HEK293 (cell line): ENCODE data around the gene NLRP6.
A peak's percentile ranks its signal among the peaks of the same experiment; 100 is the strongest.

Experiments
- CTCF ChIA-PET: fragments of 350-600 bp; formaldehyde crosslinking; extraction: SDS; loops from one replicate; lab custom pipeline; 2021; ENCODE audit warnings: antibody characterized with exemption; lab: Yijun Ruan, JAX
- POLR2A ChIA-PET: fragments of 300-600 bp; formaldehyde crosslinking; extraction: SDS; loops from one replicate; lab custom pipeline; 2020; ENCODE audit warnings: antibody characterized with exemption, inconsistent platforms; lab: Yijun Ruan, JAX
- H3K27ac ChIP-seq: fragments of 200-500 bp; sonication (Bioruptor generic); 2 replicates; pipeline ENCODE4 v1.5.1; 2014; ENCODE audit warnings: low read depth, low read length, control low read depth, inconsistent platforms; ENCODE audit errors: extremely low read depth
- H3K36me3 ChIP-seq, 2 experiments: fragments of 200-500 bp in 1 of 2; sonication (Bioruptor generic) in 1 of 2; 1 replicate in 1 of 2; 2 replicates in 1 of 2; pipeline ENCODE4 v1.5.1; 2014 to 2017; ENCODE audit warnings: inconsistent platforms in 2 of 2, low read length in 2 of 2; ENCODE audit not compliant: control insufficient read depth in 2 of 2, insufficient read depth in 1 of 2
- H3K4me1 ChIP-seq: fragments of 200-500 bp; sonication (Bioruptor generic); 2 replicates; pipeline ENCODE4 v1.5.1; 2014; ENCODE audit warnings: mild to moderate bottlenecking, low read length, inconsistent platforms; ENCODE audit not compliant: control insufficient read depth, insufficient read depth
- H3K4me3 ChIP-seq: 2 replicates; pipeline ENCODE4 v1.5.1; 2011; ENCODE audit warnings: low read depth, mild to moderate bottlenecking, control low read depth, low read length, moderate library complexity
- H3K9me3 ChIP-seq: fragments of 200-500 bp; sonication (Bioruptor generic); 2 replicates; pipeline ENCODE4 v1.5.1; 2014; ENCODE audit warnings: low read depth, low read length, inconsistent platforms; ENCODE audit not compliant: control insufficient read depth, insufficient read depth
- ATF2 ChIP-seq: fragments of 450-650 bp; formaldehyde crosslinking; IDR thresholded peaks from 2 replicates; pipeline ENCODE4 v1.5.1; 2016; ENCODE audit warnings: missing biosample characterization, missing genetic modification characterization, low read depth
- BCL11A ChIP-seq: fragments of 450-650 bp; formaldehyde crosslinking; IDR thresholded peaks from 2 replicates; pipeline ENCODE4 v1.5.1; 2016; ENCODE audit warnings: low read depth, missing biosample characterization, missing genetic modification characterization
- EGR2 ChIP-seq: fragments of 450-650 bp; formaldehyde crosslinking; IDR thresholded peaks from 2 replicates; pipeline ENCODE4 v1.5.1; 2016; ENCODE audit warnings: low read depth, missing biosample characterization, missing genetic modification characterization
- KLF7 ChIP-seq: fragments of 450-650 bp; formaldehyde crosslinking; IDR thresholded peaks from 2 replicates; pipeline ENCODE4 v1.5.1; 2016; ENCODE audit warnings: missing biosample characterization, missing genetic modification characterization, borderline replicate concordance
- SETDB1 ChIP-seq: IDR thresholded peaks from one replicate; pipeline ENCODE4 v1.6.1; 2017; ENCODE audit warnings: mild to moderate bottlenecking, low read length, moderate library complexity, mixed read lengths; ENCODE audit not compliant: insufficient read length
- ZBTB17 ChIP-seq: fragments of 450-650 bp; formaldehyde crosslinking; IDR thresholded peaks from 2 replicates; pipeline ENCODE4 v1.5.1; 2016; ENCODE audit warnings: missing biosample characterization, missing genetic modification characterization
- ZNF114 ChIP-seq: fragments of 450-650 bp; formaldehyde crosslinking; IDR thresholded peaks from 2 replicates; pipeline ENCODE4 v1.5.0; 2017; ENCODE audit warnings: missing biosample characterization, missing genetic modification characterization
- ZNF174 ChIP-seq: fragments of 450-650 bp; formaldehyde crosslinking; IDR thresholded peaks from 2 replicates; pipeline ENCODE4 v1.5.0; 2017; ENCODE audit warnings: missing biosample characterization, mild to moderate bottlenecking, missing genetic modification characterization
- ZNF280C ChIP-seq: fragments of 450-650 bp; formaldehyde crosslinking; IDR thresholded peaks from 2 replicates; pipeline ENCODE4 v1.5.1; 2016; ENCODE audit warnings: missing biosample characterization, missing genetic modification characterization
- ZNF488 ChIP-seq: fragments of 450-650 bp; formaldehyde crosslinking; IDR thresholded peaks from 2 replicates; pipeline ENCODE4 v1.5.1; 2016; ENCODE audit warnings: missing biosample characterization, missing genetic modification characterization
- ZNF544 ChIP-seq: fragments of 450-650 bp; formaldehyde crosslinking; IDR thresholded peaks from 2 replicates; pipeline ENCODE4 v1.5.0; 2017; ENCODE audit warnings: missing biosample characterization, missing genetic modification characterization
- ZNF549 ChIP-seq: fragments of 450-650 bp; IDR thresholded peaks from 2 replicates; pipeline ENCODE4 v1.5.1; 2018; ENCODE audit warnings: missing biosample characterization, missing genetic modification characterization, mild to moderate bottlenecking, inconsistent platforms, moderate library complexity
- ZNF560 ChIP-seq: fragments of 450-650 bp; formaldehyde crosslinking; IDR thresholded peaks from 2 replicates; pipeline ENCODE4 v1.5.1; 2017; ENCODE audit warnings: missing biosample characterization, missing genetic modification characterization, borderline replicate concordance
- ZNF571 ChIP-seq: fragments of 450-650 bp; formaldehyde crosslinking; IDR thresholded peaks from 2 replicates; pipeline ENCODE4 v1.5.0; 2017; ENCODE audit warnings: missing biosample characterization, missing genetic modification characterization
- ZNF623 ChIP-seq: fragments of 450-650 bp; formaldehyde crosslinking; IDR thresholded peaks from 2 replicates; pipeline ENCODE4 v1.5.1; 2016; ENCODE audit warnings: missing biosample characterization, missing genetic modification characterization
- ZNF664 ChIP-seq: fragments of 450-650 bp; formaldehyde crosslinking; IDR thresholded peaks from 2 replicates; pipeline ENCODE4 v1.5.1; 2016; ENCODE audit warnings: missing biosample characterization, missing genetic modification characterization
- ZNF677 ChIP-seq: fragments of 450-650 bp; IDR thresholded peaks from 2 replicates; pipeline ENCODE4 v1.5.0; 2018; ENCODE audit warnings: missing biosample characterization, mild to moderate bottlenecking, missing genetic modification characterization, moderate library complexity
- ZNF707 ChIP-seq: fragments of 450-650 bp; formaldehyde crosslinking; IDR thresholded peaks from 2 replicates; pipeline ENCODE4 v1.5.1; 2016; ENCODE audit warnings: missing biosample characterization, missing genetic modification characterization
- ZNF747 ChIP-seq: fragments of 450-650 bp; formaldehyde crosslinking; IDR thresholded peaks from 2 replicates; pipeline ENCODE4 v1.5.1; 2016; ENCODE audit warnings: missing biosample characterization, missing genetic modification characterization
- ZNF76 ChIP-seq: fragments of 450-650 bp; formaldehyde crosslinking; IDR thresholded peaks from 2 replicates; pipeline ENCODE4; 2016; ENCODE audit warnings: low read depth, missing biosample characterization, missing genetic modification characterization, borderline replicate concordance
- ZNF785 ChIP-seq: fragments of 450-650 bp; formaldehyde crosslinking; IDR thresholded peaks from 2 replicates; pipeline ENCODE4 v1.5.1; 2016; ENCODE audit warnings: missing biosample characterization, missing genetic modification characterization
- ZNF791 ChIP-seq: fragments of 450-650 bp; formaldehyde crosslinking; IDR thresholded peaks from 2 replicates; pipeline ENCODE4 v1.5.1; 2016; ENCODE audit warnings: missing biosample characterization, missing genetic modification characterization
- ZNF830 ChIP-seq: fragments of 450-650 bp; IDR thresholded peaks from 2 replicates; pipeline ENCODE4 v1.5.0; 2018; ENCODE audit warnings: missing biosample characterization, missing genetic modification characterization, low read depth, mild to moderate bottlenecking, moderate library complexity
- ZSCAN16 ChIP-seq: fragments of 450-650 bp; formaldehyde crosslinking; IDR thresholded peaks from 2 replicates; pipeline ENCODE4 v1.5.1; 2016; ENCODE audit warnings: missing biosample characterization, missing genetic modification characterization

NLRP6 gene

GRCh38 chr11:261624-262023 lies 16.6 kb upstream of the NLRP6 start:
- H3K4me3 ChIP-seq: no peak overlapping the region
- no peak for TF ChIP-seq EGR2 (tag by site-specific recombination)
- peak; percentile 37 for TF ChIP-seq SETDB1
- no peak for TF ChIP-seq ZNF571 (tag by site-specific recombination)
- TF ChIP-seq ZNF280C (tag by site-specific recombination): no peak
- TF ChIP-seq BCL11A (tag by site-specific recombination): no peak
- no peak overlapping the region for H3K27ac ChIP-seq
- H3K4me1 ChIP-seq: no peaks in the 10 kb centered on the region
- ChIA-PET POLR2A (no interaction called here), CTCF (interaction anchor here (0.6 to 3.3 kb wide), 3 partner anchors 11 to 103 kb away, joined by 3 to 30 read pairs (median 3); no protein-coding TSS in a partner anchor)
- H3K36me3 ChIP-seq: no peaks in the 10 kb centered on the region
- no peaks in the 10 kb centered on the region for H3K9me3 ChIP-seq

GRCh38 chr11:266676-267439 lies 11.3 kb upstream of the NLRP6 start:
- Histone ChIP-seq H3K9me3 (no peaks in the 10 kb centered on the region), H3K36me3 (no peaks in the 10 kb centered on the region), H3K27ac (no peak overlapping the region), H3K4me1 (no peaks in the 10 kb centered on the region), H3K4me3 (no peak overlapping the region)
- ChIA-PET POLR2A (no interaction called here), CTCF (interaction anchor here (1.1 to 1.8 kb wide), 2 partner anchors 16 to 182 kb away, joined by 3 to 5 read pairs; no protein-coding TSS in a partner anchor)
- TF ChIP-seq ZNF114 (tag by site-specific recombination): no peak
- TF ChIP-seq ZNF174 (tag by site-specific recombination): no peak
- TF ChIP-seq ZNF747 (tag by site-specific recombination): no peak
- no peak for TF ChIP-seq ZNF677 (tag by site-specific recombination)
- no peak for TF ChIP-seq ZBTB17 (tag by site-specific recombination)
- TF ChIP-seq ZNF488 (tag by site-specific recombination): no peak
- no peak for TF ChIP-seq ATF2 (tag by site-specific recombination)
- TF ChIP-seq ZNF544: no peak
- TF ChIP-seq ZNF76 (tag by site-specific recombination): no peak
- TF ChIP-seq ZNF830: no peak
- no peak for TF ChIP-seq ZNF623 (tag by site-specific recombination)
- TF ChIP-seq KLF7 (tag by site-specific recombination): no peak
- no peak for TF ChIP-seq ZSCAN16
- no peak for TF ChIP-seq ZNF707 (tag by site-specific recombination)
- TF ChIP-seq ZNF549 (tag by site-specific recombination): no peak
- no peak for TF ChIP-seq ZNF560 (tag by site-specific recombination)
- no peak for TF ChIP-seq ZNF791 (tag by site-specific recombination)
- TF ChIP-seq ZNF785 (tag by site-specific recombination): no peak
- TF ChIP-seq ZNF664 (tag by site-specific recombination): no peak
